RWPE2 (cell line): ENCODE results near the gene NEDD1.

Source experiments
- ATAC-seq: fragments of 200-7000 bp; cut with Tn5 transposase; 3 replicates; pipeline ENCODE4 v1.9.1; 2021; ENCODE audit warnings: low read depth
- DNase-seq: peaks from one replicate; pipeline ENCODE4 v3.0.0-alpha.2; 2020; ENCODE audit warnings: low spot score
- H3K27ac ChIP-seq: fragments of 450-650 bp; 2 replicates; pipeline ENCODE4 v1.5.1; 2017; ENCODE audit warnings: mild to moderate bottlenecking; ENCODE audit not compliant: poor library complexity, severe bottlenecking
- H3K27me3 ChIP-seq: fragments of 250-450 bp; sonication (Bioruptor Pico); 2 replicates; pipeline ENCODE4 v1.5.1; 2021; ENCODE audit warnings: mild to moderate bottlenecking, moderate library complexity; ENCODE audit not compliant: insufficient read depth, poor library complexity, severe bottlenecking
- H3K36me3 ChIP-seq: fragments of 250-450 bp; sonication (Bioruptor Pico); 2 replicates; pipeline ENCODE4 v1.5.1; 2020; ENCODE audit warnings: low read depth, mild to moderate bottlenecking, moderate library complexity
- H3K4me1 ChIP-seq: fragments of 250-450 bp; sonication (Bioruptor Pico); 2 replicates; pipeline ENCODE4 v1.5.1; 2021; ENCODE audit warnings: mild to moderate bottlenecking, moderate library complexity; ENCODE audit not compliant: insufficient read depth, poor library complexity, severe bottlenecking
- H3K4me3 ChIP-seq: fragments of 250-450 bp; sonication (Bioruptor Pico); 2 replicates; pipeline ENCODE4 v1.5.1; 2021; ENCODE audit warnings: mild to moderate bottlenecking, moderate library complexity; ENCODE audit not compliant: severe bottlenecking
- H3K9me3 ChIP-seq: fragments of 250-450 bp; sonication (Bioruptor Pico); 2 replicates; pipeline ENCODE4 v1.5.1; 2021; ENCODE audit warnings: mild to moderate bottlenecking, moderate library complexity; ENCODE audit not compliant: severe bottlenecking
- CTCF ChIP-seq: fragments of 450-650 bp; IDR thresholded peaks from one replicate; pipeline ENCODE4 v1.5.1; 2017; ENCODE audit warnings: mild to moderate bottlenecking, moderate library complexity; ENCODE audit not compliant: poor library complexity, severe bottlenecking

The NEDD1 gene

GRCh38 chr12:96986883-96987523 lies 79.9 kb downstream of the NEDD1 start:
- H3K27me3 ChIP-seq, result peaks cover 27% of the 10 kb centered on the region
- H3K4me1 ChIP-seq, result no peaks in the 10 kb centered on the region
- peak; percentile 76 for TF ChIP-seq CTCF
- H3K4me3 ChIP-seq, result no peak overlapping the region
- H3K9me3 ChIP-seq, result no peaks in the 10 kb centered on the region
- no peak for DNase-seq
- H3K27ac ChIP-seq, result no peak overlapping the region
- ATAC-seq, result no peak
- H3K36me3 ChIP-seq, result no peaks in the 10 kb centered on the region

GRCh38 chr12:96988919-96989318 lies 81.9 kb downstream of the NEDD1 start:
- TF ChIP-seq CTCF, result no peak
- peaks cover 32% of the 10 kb centered on the region for H3K27me3 ChIP-seq
- ATAC-seq, result no peak
- no peaks in the 10 kb centered on the region for H3K4me1 ChIP-seq
- H3K27ac ChIP-seq, result no peak overlapping the region
- H3K9me3 ChIP-seq, result no peaks in the 10 kb centered on the region
- no peaks in the 10 kb centered on the region for H3K36me3 ChIP-seq
- H3K4me3 ChIP-seq, result no peak overlapping the region
- DNase-seq, result no peak

GRCh38 chr12:96989916-96990315 lies 82.9 kb downstream of the NEDD1 start:
- no peaks in the 10 kb centered on the region for H3K4me1 ChIP-seq
- no peak overlapping the region for H3K4me3 ChIP-seq
- no peak overlapping the region for H3K27ac ChIP-seq
- H3K27me3 ChIP-seq, result peaks cover 40% of the 10 kb centered on the region
- no peak for DNase-seq
- H3K36me3 ChIP-seq, result no peaks in the 10 kb centered on the region
- no peak for ATAC-seq
- H3K9me3 ChIP-seq, result no peaks in the 10 kb centered on the region
- peak; percentile 45 for TF ChIP-seq CTCF

- DNase-seq (no peak), ATAC-seq (no peak)
- Histone ChIP-seq H3K4me1 (no peaks in the 10 kb centered on the region), H3K27ac (no peak overlapping the region), H3K9me3 (no peaks in the 10 kb centered on the region), H3K27me3 (peaks cover 22% of the 10 kb centered on the region), H3K4me3 (no peak overlapping the region), H3K36me3 (no peaks in the 10 kb centered on the region)
- TF ChIP-seq CTCF, result no peak
Measured at GRCh38 chr12:96994900-96995299, 87.8 kb downstream of the NEDD1 start.

GRCh38 chr12:96995861-96996260 lies 88.8 kb downstream of the NEDD1 start:
- no peak overlapping the region for H3K27ac ChIP-seq
- H3K4me1 ChIP-seq, result no peaks in the 10 kb centered on the region
- no peak overlapping the region for H3K4me3 ChIP-seq
- peaks cover 27% of the 10 kb centered on the region for H3K27me3 ChIP-seq
- DNase-seq, result no peak
- no peaks in the 10 kb centered on the region for H3K9me3 ChIP-seq
- no peak for ATAC-seq
- TF ChIP-seq CTCF, result no peak
- no peaks in the 10 kb centered on the region for H3K36me3 ChIP-seq
